Testis (tissue), 3 donors: ENCODE data around the gene CFAP61. TPM values are rescaled to one million over a fixed set of nuclear protein-coding genes. Genes with fewer than 3 reads are reported as not detected.

Source experiments
- DNase-seq: peaks from one replicate; pipeline ENCODE4 v3.0.0-alpha.2; 2019
- H3K27ac ChIP-seq, 2 donors: fragments of 200-600 bp; sonication (generic); one replicate each; pipeline ENCODE4 v1.5.1; 2019
- H3K27me3 ChIP-seq: fragments of 200-600 bp; sonication (generic); one replicate; pipeline ENCODE4 v1.5.1; 2019
- H3K36me3 ChIP-seq: fragments of 200-600 bp; sonication (generic); one replicate; pipeline ENCODE4 v1.5.1; 2017; ENCODE audit warnings: low read depth; ENCODE audit errors: missing control alignments
- H3K4me1 ChIP-seq: fragments of 200-600 bp; sonication (generic); one replicate; pipeline ENCODE4 v1.5.1; 2019
- H3K4me3 ChIP-seq, 2 donors: fragments of 200-600 bp; sonication (generic); one replicate each; pipeline ENCODE4 v1.5.1; 2017 to 2019
- H3K9me3 ChIP-seq: fragments of 200-600 bp; sonication (generic); one replicate; pipeline ENCODE4 v1.5.1; 2017
- CTCF ChIP-seq, 3 experiments: fragments of 450-650 bp in 2 of 3; fragments of 200-600 bp in 1 of 3; sonication (generic) in 1 of 3; IDR thresholded peaks; one replicate each; pipeline ENCODE4 v1.5.1; 2016 to 2019; ENCODE audit warnings: antibody characterized with exemption in 3 of 3, mild to moderate bottlenecking in 2 of 3, moderate library complexity in 1 of 3
- POLR2A ChIP-seq: fragments of 450-650 bp; IDR thresholded peaks from one replicate; pipeline ENCODE4 v1.6.1; 2017; ENCODE audit warnings: antibody characterized with exemption, mild to moderate bottlenecking, moderate library complexity
- WGBS, 2 donors: methylation state at CpG; one replicate each; pipeline ENCODE4 v1.1.5; 2018; 5-methylcytosine and 5-hydroxymethylcytosine counted together
- intact Hi-C: fragments of 100-400 bp; cut with DNase I; formaldehyde crosslinking; loops from one replicate; pipeline ENCODE4 v1.15.1; 2023; ENCODE audit warnings: low total_unique reads
- polyA plus RNA-seq: library from polyadenylated mRNA; stranded (reverse); fragments of 350-450 nt; fragmentation: Illumina TruSeq; extraction: RNeasy Lipid Tissue Mini Kit (QIAGEN cat#74804); gene quantifications from one replicate; pipeline ENCODE4 v1.2.3, GENCODE V29; 2014; ENCODE audit warnings: low read depth, low replicate concordance; ENCODE audit not compliant: insufficient read depth
- total RNA-seq, 2 donors: library from RNA; depleted of rRNA; stranded (reverse); fragments of >200 nt; gene quantifications; one replicate each; pipeline ENCODE4 v1.2.3, GENCODE V29; 2016

CFAP61 gene
- total and polyA plus RNA-seq, 3 donors from 2014 or later = 21.4 to 76.0 (median 27.3) TPM

GRCh38 chr20:20362774-20363433, 310.6 kb downstream of the CFAP61 start:
- intact Hi-C loops = no loop called here

GRCh38 chr20:20363434-20363798, 311.1 kb downstream of the CFAP61 start:
- intact Hi-C loops = no loop called here
- Histone ChIP-seq H3K36me3 (no peaks in the 10 kb centered on the region), H3K4me1 (no peaks in the 10 kb centered on the region), H3K27ac (no peak overlapping the region), H3K9me3 (no peaks in the 10 kb centered on the region), H3K27me3 (no peaks in the 10 kb centered on the region), H3K4me3 (peak overlapping the region in 1 of 2 donors; percentile 1)
- 6 to 8% methylated on average over 15 of the region's 15 CpGs for WGBS, 2 donors
- TF ChIP-seq POLR2A = no peak
- no peak for TF ChIP-seq CTCF (IDR thresholded peaks at IDR 0.05)
- no peak for DNase-seq

More at GRCh38 chr20:20362774-20363433, 310.6 kb downstream of the CFAP61 start:
- Histone ChIP-seq H3K4me3 (no peak overlapping the region), H3K4me1 (no peaks in the 10 kb centered on the region), H3K9me3 (no peaks in the 10 kb centered on the region), H3K27ac (no peak overlapping the region), H3K36me3 (no peaks in the 10 kb centered on the region), H3K27me3 (no peaks in the 10 kb centered on the region)
- no peak for TF ChIP-seq POLR2A
- 14 to 20% methylated on average over 17 of the region's 17 CpGs for WGBS, 2 donors
- DNase-seq = no peak

- Histone ChIP-seq H3K27me3 (no peaks in the 10 kb centered on the region), H3K36me3 (no peaks in the 10 kb centered on the region), H3K4me1 (no peaks in the 10 kb centered on the region), H3K4me3 (peak overlapping the region in 1 of 2 donors; percentile 1), H3K9me3 (no peaks in the 10 kb centered on the region), H3K27ac (no peak overlapping the region)
- WGBS, 2 donors = 5 to 6% methylated on average over 39 to 70 of the region's 70 CpGs
- intact Hi-C loops = no loop called here
- no peak for DNase-seq
- TF ChIP-seq POLR2A = no peak
- TF ChIP-seq CTCF (IDR thresholded peaks at IDR 0.05) = no peak
Observed at GRCh38 chr20:20363799-20364592, 311.7 kb downstream of the CFAP61 start.

GRCh38 chr20:20364593-20365479, 312.5 kb downstream of the CFAP61 start:
- no peak for DNase-seq
- intact Hi-C loops = no loop called here
- Histone ChIP-seq H3K4me1 (no peaks in the 10 kb centered on the region), H3K36me3 (no peaks in the 10 kb centered on the region), H3K4me3 (peak overlapping the region in 1 of 2 donors; percentile 1), H3K27me3 (peaks cover 3% of the 10 kb centered on the region), H3K27ac (no peak overlapping the region), H3K9me3 (no peaks in the 10 kb centered on the region)
- 9 to 19% methylated on average over 29 to 70 of the region's 70 CpGs for WGBS, 2 donors
- TF ChIP-seq CTCF (IDR thresholded peaks at IDR 0.05) = no peak
- TF ChIP-seq POLR2A = no peak
